ENCODE data around the gene NFE2L3.

- TF ChIP-seq YY1 (IDR thresholded peaks at IDR 0.05; ENCODE audit: low read depth, low read length) (no peak), CTCF (IDR thresholded peaks at IDR 0.05; ENCODE audit: control extremely low read depth in 1 of 3, insufficient read depth in 1 of 3, low read depth in 1 of 3, low read length in 3 of 3) (no peak), JUND (IDR thresholded peaks at IDR 0.05; ENCODE audit: low read length) (no peak), MAX (IDR thresholded peaks at IDR 0.05) (no peak), RAD21 (IDR thresholded peaks at IDR 0.05 in 1 of 2, conservative IDR thresholded peaks at IDR 0.05 in 1 of 2; ENCODE audit: low read depth in 2 of 2, low read length in 2 of 2) (peak in 1 of 2 experiments; percentile 15; a peak in 1 of 4 replicates), TAF1 (IDR thresholded peaks at IDR 0.05; ENCODE audit: low read depth, low read length) (no peak)
These were observed 82.0 kb downstream of the NFE2L3 start for GRCh38 chr7:26233902-26234511.
